Activated CD8-positive, alpha-beta memory T cell treated with anti-CD3 and anti-CD28 coated beads for 24 hours (primary cell): ENCODE results near the gene TMEM114.

Experiments used
- DNase-seq: peaks from one replicate; pipeline ENCODE4 v3.0.0-alpha.2; 2020

The TMEM114 gene

DNA sequence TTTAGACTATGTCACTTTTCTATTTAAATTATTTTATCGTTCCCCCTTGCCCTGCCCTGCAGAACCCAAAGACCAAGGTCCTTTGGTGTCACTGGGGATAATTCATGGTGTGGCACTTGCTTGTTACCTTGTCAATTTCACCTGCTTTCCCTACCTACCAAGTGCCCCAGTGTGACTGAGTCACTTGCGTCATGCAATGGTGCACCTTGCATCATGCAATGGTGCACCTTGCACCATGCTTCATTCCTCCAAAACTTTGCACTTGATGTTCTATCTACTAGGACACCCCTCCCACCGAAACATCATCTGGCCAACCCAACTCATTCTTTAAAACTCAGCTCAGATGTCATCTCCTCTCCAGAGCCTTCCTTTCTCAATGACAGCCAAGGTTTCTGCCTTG is 47.1 kb downstream of the TMEM114 start:
- no peak for DNase-seq

DNA sequence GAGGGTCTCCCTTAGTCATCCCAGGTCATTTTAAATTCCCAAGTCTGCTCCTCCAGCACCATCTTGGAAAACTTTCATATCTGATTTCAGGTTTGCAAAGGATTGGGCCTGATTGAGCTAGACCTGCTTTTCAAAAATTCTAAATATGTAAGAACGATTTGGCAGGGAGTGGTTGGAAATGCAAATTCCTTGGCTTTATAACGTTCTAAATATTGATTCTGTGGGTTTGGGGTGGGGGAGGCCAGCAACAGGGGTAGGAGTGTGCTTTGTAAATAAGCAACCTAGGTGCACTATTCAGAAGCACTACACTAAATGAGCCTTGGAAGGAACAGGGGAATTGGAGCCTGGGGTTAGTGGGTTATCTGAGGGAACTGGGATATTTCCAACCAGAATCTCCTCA is 47.9 kb downstream of the TMEM114 start:
- DNase-seq, result no peak

DNA sequence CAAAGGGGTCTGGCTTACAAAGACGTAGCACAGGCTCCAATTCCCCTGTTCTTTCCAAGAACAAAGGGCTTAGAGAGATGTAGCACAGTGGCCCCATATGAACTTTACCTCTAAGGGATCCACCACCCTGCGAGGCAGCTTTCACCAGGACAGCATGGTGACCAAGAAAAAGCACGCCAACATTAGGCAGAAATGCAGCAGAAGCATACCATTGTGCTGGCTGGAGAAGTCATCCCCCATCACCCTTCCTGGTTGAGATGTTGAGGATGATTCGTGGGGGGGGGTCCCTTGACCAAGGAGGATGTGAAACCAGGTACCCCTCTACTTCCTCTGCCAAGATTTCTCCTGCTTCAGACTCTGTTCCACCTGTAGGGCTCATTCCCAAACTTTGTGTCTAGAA is 48.4 kb downstream of the TMEM114 start:
- DNase-seq, result no peak

DNA sequence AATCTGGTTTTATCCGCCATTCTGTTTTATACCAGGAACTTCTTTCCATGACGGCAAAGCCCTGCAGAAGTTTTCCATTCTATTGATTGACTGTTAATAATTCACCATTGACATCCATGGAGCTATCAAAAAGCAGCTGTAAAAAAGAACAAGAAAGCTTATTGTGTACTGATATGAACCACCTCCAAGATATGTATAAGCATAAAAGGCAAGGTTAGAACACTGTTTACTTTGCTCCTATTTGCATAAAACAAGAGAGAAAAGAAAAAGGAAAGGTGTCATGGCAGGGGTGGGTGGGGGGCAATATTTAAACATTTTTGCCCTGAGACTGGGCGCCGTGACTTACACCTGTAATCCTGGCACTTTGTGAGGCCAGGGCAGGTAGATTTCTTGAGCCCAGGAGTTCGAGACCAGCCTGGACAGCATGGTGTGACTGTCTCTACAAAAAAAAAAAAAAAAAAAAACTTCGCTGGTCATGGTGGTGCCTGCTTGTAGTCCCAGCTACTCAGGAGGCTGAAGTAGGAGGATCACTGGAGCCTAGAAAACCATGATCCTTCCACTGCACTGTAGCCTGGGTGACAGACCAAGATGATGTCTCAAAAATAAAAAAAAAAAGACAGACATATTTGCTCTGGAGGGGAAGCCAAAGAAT is 52.5 kb downstream of the TMEM114 start:
- no peak for DNase-seq

- DNase-seq, result no peak
These were observed 56.8 kb downstream of the TMEM114 start for GRCh38 chr16:8533509-8533908.

DNA sequence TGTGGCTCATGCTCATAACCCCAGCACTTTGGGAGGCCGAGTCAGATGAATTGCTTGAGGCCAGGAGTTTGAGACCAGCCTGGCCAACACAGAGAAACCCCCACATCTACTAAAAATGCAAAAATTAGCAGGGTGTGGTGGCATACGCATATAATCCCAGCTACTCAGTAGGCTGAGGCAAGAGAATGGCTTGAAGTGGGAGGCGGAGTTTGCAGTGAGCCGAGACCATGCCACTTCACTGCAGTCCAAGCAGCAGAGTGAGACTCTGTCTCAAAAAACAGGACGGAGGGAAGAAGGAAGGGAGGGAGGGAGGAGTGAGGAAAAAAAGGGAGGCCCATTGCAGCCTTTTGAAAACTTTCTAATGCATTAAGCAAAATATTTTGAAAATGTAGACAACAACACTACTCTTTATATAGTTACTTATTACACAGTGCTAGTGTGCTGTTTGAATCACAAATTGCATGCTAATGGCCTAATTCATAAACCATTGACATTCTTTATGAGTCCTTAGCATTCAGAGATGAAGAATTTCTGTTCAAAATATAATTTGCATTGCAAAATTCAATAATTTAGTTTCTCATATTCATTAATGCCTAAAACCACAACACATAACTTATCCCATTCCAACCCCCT is 59.4 kb downstream of the TMEM114 start:
- no peak for DNase-seq

DNA sequence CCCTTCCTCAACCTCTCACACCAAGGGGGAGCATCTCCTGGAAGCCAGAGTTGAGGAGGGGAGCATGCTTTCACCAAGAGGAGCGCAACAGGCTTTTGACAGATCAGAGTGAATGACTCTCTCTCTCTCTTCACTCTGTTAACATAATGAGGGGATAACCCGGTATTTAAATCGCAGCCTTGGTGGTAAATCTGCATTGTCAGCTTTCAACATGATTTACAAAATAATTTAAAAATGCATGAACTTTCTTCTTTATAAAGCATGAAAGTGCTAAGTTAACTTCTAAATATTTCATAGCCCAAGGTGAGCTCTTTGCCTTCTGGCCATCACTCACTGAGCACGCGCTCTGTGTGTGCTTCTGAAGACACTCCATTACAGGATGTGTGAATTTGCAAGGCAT is 61.8 kb downstream of the TMEM114 start:
- DNase-seq, result no peak

DNA sequence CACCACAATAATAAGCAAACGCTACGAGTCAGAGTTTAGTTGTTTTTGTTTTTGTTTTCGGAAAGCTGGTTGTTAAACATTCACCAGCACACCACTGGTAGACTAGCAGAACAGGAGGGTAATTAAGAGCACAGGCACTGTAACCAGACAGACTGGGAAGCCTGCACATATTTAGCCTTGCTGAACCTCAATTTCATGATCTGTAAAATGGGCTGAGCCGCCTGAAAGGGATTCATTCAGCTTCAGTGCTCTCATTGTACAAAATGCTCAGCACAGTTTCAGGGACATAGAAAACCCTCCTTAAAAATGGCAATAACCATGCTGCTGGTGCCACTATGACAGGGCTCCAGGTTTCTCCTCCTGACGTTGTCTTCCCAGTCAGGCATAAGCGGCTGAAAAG is 66.4 kb downstream of the TMEM114 start:
- no peak for DNase-seq

DNA sequence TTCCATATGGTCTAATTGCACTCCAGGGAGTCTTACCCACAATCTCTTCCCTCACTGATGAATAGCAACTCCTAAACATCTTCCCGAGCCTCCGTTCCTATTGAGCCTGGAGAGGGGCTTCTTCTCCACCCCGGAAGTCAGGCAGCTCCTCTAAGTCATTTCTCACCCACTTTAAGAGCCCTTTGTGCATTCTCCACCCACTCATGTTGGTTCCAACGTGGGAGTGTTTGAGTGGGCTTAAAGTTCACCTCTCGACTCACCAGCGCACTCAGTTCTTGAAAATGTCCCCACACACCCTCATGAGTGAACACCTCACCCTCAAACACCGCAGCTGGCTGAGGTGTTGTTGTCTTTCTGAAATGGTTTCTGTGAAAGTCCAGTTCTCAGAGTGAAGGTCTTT is 67.6 kb downstream of the TMEM114 start:
- DNase-seq, result no peak

GRCh38 chr16:8519643-8520042 is 70.7 kb downstream of the TMEM114 start:
- no peak for DNase-seq
